ENCODE results near the gene CD79A.

The CD79A gene

GRCh38 chr19:41920882-41921576 is 44.0 kb downstream of the CD79A start:
- no peak for DNase-seq

DNA sequence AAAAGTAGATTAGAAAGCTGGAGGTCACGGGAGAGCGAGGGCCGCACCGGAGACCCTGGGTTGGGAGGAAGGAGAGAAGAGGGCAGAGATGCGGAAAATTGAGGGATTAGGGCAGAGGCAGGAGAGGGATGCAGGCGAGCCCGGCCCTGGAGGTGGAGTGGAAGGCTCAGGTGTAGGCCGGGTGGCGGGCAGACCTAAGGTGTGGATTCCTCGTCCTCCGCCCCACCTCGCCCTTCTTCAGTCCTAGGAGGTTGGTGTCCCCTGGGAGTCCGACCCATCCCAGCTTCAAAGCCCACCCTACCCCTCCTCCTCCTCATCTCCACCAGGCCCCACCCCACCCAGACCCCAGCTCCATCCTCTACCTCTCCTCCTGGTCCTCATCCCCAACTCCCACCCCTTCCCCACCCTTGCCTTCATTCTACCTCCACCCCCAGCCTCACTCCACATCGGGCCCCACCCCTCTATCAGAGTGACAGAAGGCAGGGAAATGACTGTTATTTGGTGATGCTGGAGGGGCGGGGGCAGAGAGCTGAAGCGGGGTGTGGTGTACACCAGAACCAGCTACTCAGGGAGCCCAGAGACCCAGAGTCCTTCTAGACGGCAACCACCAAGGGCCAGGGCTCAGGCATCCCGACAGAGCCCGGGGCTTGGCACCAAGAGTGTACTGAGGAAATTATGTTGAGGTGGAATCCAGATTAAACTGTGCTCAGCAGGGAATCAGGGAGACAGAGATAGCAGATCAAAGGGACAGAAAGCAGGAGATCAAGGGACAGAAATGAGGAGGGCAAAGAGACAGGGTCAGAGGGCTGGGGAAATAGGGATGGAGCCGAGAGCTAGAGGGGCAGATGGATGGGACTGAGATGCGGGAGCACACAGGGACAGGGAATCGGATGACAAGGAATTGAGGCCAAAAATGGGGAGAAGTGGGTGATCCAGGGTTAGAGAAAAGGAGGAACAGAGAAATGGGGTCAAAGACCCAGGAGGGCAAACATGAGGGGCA is 44.8 kb downstream of the CD79A start:
- no peak for DNase-seq

DNA sequence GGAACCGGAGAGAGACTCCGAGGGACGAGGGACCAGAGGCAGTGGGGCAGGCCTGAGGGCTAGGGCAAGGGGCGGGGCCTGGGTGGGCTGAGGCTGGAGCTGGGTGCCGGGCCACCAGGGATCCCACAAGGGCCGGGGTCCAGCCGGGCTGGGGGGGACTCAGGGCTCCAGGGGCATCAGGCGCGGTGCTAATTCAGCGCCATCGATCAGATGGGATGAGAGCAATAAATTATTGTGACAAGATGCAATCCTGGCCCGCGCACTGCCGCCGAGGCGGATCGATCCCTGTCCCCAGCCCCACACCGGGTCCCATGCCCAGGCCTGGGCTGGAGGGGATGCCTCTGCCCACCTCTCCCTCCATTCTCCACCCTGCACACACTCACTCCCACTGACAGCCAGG is 45.5 kb downstream of the CD79A start:
- DNase-seq = no peak

GRCh38 chr19:41923045-41923788 is 46.1 kb downstream of the CD79A start:
- DNase-seq = no peak

- DNase-seq = no peak
Measured at GRCh38 chr19:41924151-41925145, 47.4 kb downstream of the CD79A start.

- no peak for DNase-seq
Measured at GRCh38 chr19:41925208-41926003, 48.3 kb downstream of the CD79A start.

- DNase-seq = no peak
Measured at GRCh38 chr19:41926028-41926762, 49.1 kb downstream of the CD79A start.

DNA sequence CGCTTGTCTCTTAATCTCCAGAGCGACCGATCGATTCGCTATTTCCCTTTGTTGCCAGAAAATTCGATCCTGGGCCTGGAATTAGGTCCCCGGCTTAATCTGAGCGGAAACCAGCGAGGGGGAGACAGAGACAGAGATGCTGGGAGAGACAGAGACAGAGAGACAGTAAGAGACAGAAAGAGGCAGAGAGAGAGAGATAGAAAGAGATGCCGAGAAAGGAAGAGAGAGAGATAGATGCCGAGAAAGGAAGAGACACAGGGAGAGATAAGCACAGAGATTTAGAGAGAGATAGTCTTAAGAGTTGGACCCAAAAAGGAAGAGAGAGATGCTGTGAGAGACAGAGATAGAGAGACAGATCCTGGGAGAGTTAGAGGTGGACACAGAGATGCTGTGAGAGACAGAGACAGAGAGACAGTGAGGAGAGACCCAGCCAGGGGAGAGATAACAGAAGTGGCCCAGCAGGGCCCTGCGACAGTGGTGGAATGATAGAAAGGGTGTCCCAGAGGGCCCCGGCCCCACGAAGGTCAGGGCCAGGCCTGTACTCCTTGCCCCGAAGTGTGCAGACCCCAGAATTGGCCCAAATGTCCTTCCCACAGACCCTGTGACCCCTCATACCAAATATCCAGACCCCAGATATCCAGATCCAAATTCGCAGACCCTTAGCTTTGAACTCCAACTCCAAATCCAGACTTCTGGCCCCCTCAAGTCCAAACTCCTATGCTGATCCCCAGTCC is 49.9 kb downstream of the CD79A start:
- DNase-seq = no peak

DNA sequence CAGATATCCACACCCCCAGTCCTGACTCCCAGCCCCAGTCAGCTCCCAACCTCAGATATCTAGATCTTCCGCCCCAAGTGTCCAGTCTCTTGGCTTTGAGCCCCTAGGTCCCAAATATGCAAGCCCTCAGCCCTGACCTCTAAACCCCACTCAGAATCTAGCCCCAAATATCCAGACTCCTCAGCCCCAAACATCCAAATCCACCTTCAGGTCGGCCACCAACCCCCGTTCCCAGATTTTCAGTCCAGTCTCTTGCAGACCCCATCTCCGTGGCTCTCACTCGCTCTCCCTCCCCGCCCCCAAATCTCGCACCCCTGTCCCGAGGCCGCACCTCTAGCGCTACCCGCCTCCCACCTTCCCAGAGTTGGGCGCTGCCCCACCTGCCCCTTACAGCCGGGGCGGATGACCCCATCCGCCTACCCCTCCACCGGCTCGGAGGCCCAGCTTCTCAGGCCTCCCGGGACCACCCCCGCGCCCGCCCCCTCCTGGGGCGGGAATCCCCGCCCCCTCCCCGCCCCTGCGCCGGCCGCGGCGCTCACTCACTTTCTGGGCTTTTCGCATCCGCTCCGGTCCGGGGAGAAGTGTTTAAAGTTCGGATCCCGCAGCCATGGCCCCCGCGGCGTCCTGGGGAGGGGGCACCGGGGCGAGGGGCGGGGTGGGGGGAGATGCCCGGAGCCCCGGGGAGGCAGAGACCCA is 50.6 kb downstream of the CD79A start:
- no peak for DNase-seq

- no peak for DNase-seq
Measured at GRCh38 chr19:41928221-41928683, 51.2 kb downstream of the CD79A start, which contains the start of gene ERFL. ERFL (minus strand) TSS chr19:41928449; CDS start chr19:41912919, 15,530 bp downstream.

DNA sequence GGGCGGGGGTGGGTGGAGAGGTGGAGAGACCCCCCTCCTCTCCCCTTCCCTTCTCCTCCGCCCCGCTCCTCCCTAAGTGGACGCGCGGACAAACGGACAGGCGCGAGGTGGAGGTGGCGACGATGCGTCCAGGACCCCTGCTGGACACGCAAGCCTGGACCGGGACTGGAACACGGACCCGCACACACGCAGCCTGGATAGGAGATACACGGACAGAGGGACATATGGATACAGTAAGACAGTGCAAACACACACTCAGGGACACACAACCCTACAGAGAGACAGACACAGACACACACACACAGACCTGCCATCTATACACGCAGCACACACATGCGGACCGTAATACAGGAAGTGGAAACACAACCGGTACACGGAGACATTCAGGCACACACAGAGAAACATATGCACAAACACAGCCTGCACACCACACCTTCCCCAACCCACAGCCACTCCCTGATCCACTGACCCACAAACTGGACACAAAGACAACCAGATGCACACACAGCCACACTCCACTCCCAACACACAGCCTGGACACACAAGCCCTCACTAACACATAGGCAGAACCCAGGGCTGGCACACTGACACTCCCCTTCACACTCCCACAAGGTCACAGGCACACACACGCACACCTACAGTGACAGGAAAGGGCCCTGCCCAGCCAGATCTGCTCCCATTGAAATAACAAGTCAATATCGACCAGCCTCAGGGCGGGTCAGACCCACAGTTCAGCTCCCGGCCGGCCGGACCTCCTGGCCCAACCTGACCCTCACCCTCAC is 51.9 kb downstream of the CD79A start:
- DNase-seq = no peak

DNA sequence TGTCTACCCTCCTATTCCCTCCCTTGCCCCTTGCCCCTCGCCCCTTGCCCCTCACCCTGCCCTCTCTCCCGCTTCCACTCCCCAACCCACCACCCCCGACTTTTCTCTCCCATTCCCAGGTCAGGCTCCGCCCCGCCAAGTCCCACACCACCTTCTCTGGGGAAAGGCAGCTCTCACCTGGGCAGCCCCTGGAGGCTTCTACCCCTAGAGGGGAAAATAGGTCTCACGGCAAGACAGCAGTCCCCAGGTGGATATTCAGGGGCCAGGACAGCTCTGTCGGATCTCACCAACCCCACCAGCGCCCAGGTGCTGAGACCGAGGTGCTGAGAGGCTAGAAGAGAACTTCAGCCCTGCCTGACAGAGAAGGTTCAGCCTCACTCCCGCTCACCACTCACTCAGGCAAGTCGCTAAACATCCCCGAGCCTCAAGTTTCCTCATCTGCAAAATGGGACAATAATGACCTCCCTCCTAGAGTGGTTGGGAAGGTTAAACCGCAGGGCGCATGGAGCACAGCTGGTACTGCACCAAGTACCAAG is 52.5 kb downstream of the CD79A start:
- DNase-seq = no peak

- DNase-seq = no peak
Measured at GRCh38 chr19:41930322-41930722, 53.2 kb downstream of the CD79A start.
